Activated naive CD4-positive, alpha-beta T cell treated with Interleukin-2 at 50 U/mL for 16 hours (primary cell): ENCODE results near the gene RUNDC3A.
"Not testable (repeated sequence)": the region's sequence is repeated elsewhere in the genome, so short reads cannot be mapped to it uniquely, and the experiment has no call there.

Source experiments
- DNase-seq: peaks from one replicate; pipeline ENCODE4 v3.0.0-alpha.2; 2020

Gene RUNDC3A

DNA sequence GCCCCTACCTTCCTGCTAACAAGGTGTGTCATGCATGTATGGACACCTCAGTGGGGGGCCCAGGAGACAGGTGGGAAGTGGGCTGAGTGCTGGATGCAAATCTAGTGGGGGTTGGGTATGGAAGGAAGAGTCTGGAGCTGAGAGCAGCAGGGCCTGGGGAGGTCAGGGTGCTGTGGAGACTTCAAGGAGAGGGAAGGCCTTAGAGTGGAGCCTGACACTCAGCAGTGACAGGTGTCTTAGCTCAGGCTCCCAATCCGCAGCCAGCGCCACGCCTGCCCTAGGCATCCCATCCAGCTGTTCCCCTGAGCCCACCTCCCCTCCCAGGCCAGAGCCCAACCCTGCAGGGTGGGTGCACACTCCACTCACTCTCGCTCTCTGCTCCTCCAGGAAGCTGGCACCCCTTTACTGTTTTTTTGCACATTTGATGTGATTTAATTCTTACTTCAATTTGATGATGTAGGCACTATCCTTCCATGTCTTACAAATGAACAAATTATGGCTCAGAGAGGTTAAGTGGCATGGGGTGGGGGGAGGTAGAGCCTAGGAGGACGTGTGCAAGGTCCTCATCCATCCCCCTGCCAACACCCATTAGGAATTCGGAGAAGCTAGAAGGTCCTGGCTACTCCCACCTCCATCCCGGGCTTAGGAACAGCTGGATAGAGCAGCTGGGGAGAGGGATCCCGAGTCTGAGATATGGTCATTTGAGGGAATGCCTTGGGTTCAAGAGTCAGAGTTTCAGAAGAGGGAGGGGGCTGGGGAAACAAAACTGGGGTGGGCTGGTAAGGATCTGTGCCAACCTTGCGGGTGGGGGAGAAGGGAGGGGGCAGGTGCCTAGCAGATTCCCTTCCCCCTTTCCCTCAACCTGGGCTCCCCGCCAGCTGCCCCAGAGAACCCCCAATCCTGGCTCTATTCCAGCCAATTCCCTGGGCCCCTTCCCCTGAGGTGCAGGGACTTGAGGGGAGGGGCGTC lies 53.2 kb downstream of the RUNDC3A start:
- no peak for DNase-seq

GRCh38 chr17:44362459-44362948 lies 54.1 kb downstream of the RUNDC3A start:
- no peak for DNase-seq

- no peak for DNase-seq
These were observed 54.7 kb downstream of the RUNDC3A start for GRCh38 chr17:44362949-44363612.

DNA sequence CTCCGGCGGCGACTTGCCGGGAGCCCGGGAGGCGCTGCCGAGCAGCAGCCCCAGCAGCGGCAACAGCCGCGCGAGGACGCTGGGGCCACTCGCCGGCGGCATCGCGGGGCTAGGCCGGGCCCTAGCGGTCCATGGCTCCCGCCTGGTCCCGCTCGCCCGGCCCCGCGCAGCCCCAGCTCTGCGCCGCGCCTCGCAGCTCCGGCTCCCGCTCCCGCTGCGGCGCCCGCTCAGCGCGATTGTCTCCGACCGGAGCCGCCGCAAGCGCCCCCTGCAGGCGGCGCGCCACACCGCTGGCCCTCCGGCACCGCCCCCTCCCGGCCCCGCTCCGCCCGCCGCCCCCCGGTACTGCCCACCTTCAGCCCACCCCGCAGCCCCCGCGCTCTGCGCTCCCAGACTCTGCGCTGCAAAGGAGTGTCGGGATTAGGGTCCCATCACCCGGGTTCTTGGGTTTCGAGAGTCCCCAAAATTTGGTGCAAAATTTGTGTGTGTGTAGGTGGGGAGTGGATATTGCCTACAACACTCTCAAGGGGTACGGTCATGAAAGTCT lies 55.3 kb downstream of the RUNDC3A start, which contains the start of gene FAM171A2:
TSS of gene FAM171A2 (minus strand) at position 241 of the 547 bp plus-strand sequence. CDS start at position 102, 139 bp downstream.
- DNase-seq, result peak; percentile 72

GRCh38 chr17:44365051-44365450 lies 56.6 kb downstream of the RUNDC3A start:
- DNase-seq, result not testable (repeated sequence)

DNA sequence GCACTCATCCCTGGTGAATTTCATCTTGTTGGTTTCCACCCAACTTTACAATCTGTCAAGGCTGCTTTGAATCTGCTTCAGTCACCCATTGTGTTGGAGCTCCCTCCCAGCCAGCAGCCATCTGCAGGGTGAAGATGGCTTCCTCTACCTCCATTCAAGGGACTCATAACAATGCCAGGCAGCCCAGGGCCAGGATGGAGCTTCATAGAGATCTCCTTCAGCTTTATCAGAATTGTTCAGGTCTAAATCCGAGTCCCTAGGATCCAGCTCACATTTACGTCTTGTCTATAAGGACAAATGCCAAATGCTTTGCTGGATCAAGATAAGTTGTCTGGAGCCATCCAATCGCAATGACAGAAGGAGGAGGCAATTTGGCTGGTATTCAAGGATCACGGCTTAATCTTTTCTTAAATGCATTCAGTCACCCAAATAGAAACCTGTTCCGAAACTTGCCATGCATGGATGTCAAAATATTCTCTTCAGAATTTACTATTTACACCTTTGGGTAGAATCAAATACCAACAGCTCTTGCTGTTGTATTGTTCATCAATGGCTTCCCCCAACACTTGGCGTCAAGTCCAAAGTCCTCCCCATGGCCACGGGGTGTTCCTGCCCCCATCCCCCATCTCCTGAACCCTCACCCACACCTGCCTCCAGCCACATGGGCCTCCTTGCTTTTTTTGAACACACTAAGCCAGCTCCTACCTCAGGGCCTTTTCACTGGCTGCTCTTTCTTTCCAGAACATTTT lies 59.0 kb downstream of the RUNDC3A start:
- no peak for DNase-seq
